ENCODE data around the gene IL25. TPM values are rescaled to one million over a fixed set of nuclear protein-coding genes. Genes with fewer than 3 reads are reported as not detected.

The IL25 gene
- total and polyA plus RNA-seq, 10 of the 15 experiments (the other 5 are each of a cell fraction or from before 2014, with no cell fraction given): not detected

GRCh38 chr14:23409966-23410635, 37.5 kb downstream of the IL25 start:
- in situ Hi-C loops (cut with MboI) (no loop called here), intact Hi-C loops (cut with micrococcal nuclease; ENCODE audit: unreplicated experiment) (no loop called here)
- no peaks in the 10 kb centered on the region for H3K9me3 ChIP-seq (replicated peaks; ENCODE audit: control insufficient read depth, insufficient read depth, low read length)
- no TSS peak for BruUV-seq (replicated peaks)
- H4K20me1 ChIP-seq (ENCODE audit: control insufficient read depth, insufficient read depth): no peaks in the 10 kb centered on the region
- 35% methylated on average over 12 of the region's 14 CpGs for WGBS (ENCODE audit: insufficient coverage, insufficient replicate concordance, low lambda C conversion rate, missing lambda C conversion rate)
- CTCF ChIA-PET: interaction anchor here (1.1 to 1.7 kb wide), 3 partner anchors 30 to 130 kb away, joined by 3 to 4 read pairs (median 3); no protein-coding TSS in a partner anchor
- no peak overlapping the region for H3K4me2 ChIP-seq (ENCODE audit: control insufficient read depth, insufficient read depth)
- no peak for FAIRE-seq
- POLR2A ChIA-PET: interaction anchor here (0.7 kb wide), 1 partner anchor 13 kb away, joined by 4 read pairs; no protein-coding TSS in a partner anchor
- peaks cover 0 to 3% of the 10 kb centered on the region in 2 experiments; a peak in 1 of 4 replicates for H3K27me3 ChIP-seq (replicated peaks in 1 of 2; ENCODE audit: control insufficient read depth in 2 of 2, insufficient read depth in 2 of 2, low read length in 1 of 2)
- no peaks in the 10 kb centered on the region for H3K79me2 ChIP-seq (ENCODE audit: control insufficient read depth, insufficient read depth, low read length)
- no peaks in the 10 kb centered on the region for H3K4me1 ChIP-seq (ENCODE audit: control insufficient read depth, insufficient read depth, low read length)
- SMC1A ChIA-PET (ENCODE audit: uncharacterized antibody, unreplicated experiment): no interaction called here
- no peaks in the 10 kb centered on the region for H3K36me3 ChIP-seq (ENCODE audit: control insufficient read depth in 2 of 2, insufficient read depth in 2 of 2, low read length in 1 of 2)
- no peak overlapping the region for H3K4me3 ChIP-seq
- DNase-seq (ENCODE audit: low read depth, low spot score): no peak
- RAD21 ChIA-PET (ENCODE audit: unreplicated experiment): no interaction called here
- no peak overlapping the region for H2AFZ ChIP-seq (ENCODE audit: control insufficient read depth, low read depth, low read length)
- H3K27ac ChIP-seq (ENCODE audit: control insufficient read depth, insufficient read depth): no peak overlapping the region
- H3K9ac ChIP-seq (ENCODE audit: control insufficient read depth, insufficient read depth, low read length): no peak overlapping the region
- no peak for ATAC-seq
- TF ChIP-seq RB1 (IDR thresholded peaks at IDR 0.05; ENCODE audit: borderline replicate concordance): no peak
- TF ChIP-seq HDGF (IDR thresholded peaks at IDR 0.05): no peak
- TF ChIP-seq ZBTB33 (IDR thresholded peaks at IDR 0.05): no peak
- no peak for TF ChIP-seq CBFB (IDR thresholded peaks at IDR 0.05; ENCODE audit: low read depth)
- TF ChIP-seq CHD2 (IDR thresholded peaks at IDR 0.05; ENCODE audit: borderline replicate concordance, low read depth, low read length): no peak
- no peak for TF ChIP-seq SPI1 (IDR thresholded peaks at IDR 0.05; ENCODE audit: borderline replicate concordance, insufficient read depth, low read depth, low read length)
- TF ChIP-seq EP300 (IDR thresholded peaks at IDR 0.05; ENCODE audit: borderline replicate concordance in 1 of 2, control insufficient read depth in 1 of 2, low read depth in 2 of 2, low read length in 2 of 2): no peak
- no peak for TF ChIP-seq ZBTB11 (CRISPR knock-in tag; IDR thresholded peaks at IDR 0.05)
- no peak for TF ChIP-seq SIN3A (IDR thresholded peaks at IDR 0.05; ENCODE audit: low read depth, low read length)
- no peak for TF ChIP-seq PKNOX1 (IDR thresholded peaks at IDR 0.05)
- TF ChIP-seq HDAC6 (IDR thresholded peaks at IDR 0.05; ENCODE audit: unreplicated experiment): no peak
- no peak for TF ChIP-seq ZZZ3 (IDR thresholded peaks at IDR 0.05; ENCODE audit: control insufficient read depth, insufficient read length, low read depth)
- no peak for TF ChIP-seq CREM (IDR thresholded peaks at IDR 0.05; ENCODE audit: low read depth)
- TF ChIP-seq MYB (IDR thresholded peaks at IDR 0.05; ENCODE audit: borderline replicate concordance, low read depth, low read length): no peak
- TF ChIP-seq NR2F1 (conservative IDR thresholded peaks at IDR 0.05): no peak
- no peak for TF ChIP-seq MAX (IDR thresholded peaks at IDR 0.05; ENCODE audit: low read depth, low read length)
- no peak for TF ChIP-seq NR2C2 (IDR thresholded peaks at IDR 0.05; ENCODE audit: borderline replicate concordance, control insufficient read depth, insufficient read length, low read depth)
- TF ChIP-seq ZNF384 (IDR thresholded peaks at IDR 0.05; ENCODE audit: borderline replicate concordance, low read depth, low read length): no peak

Data from GM12878 (cell line).